Loucy (cell line): Measurements from ENCODE around the gene IL7R.

Experiments
- H2AFZ ChIP-seq: fragments of 200-600 bp; sonication (generic); 2 replicates; pipeline ENCODE4 v1.6.0; 2016; ENCODE audit warnings: antibody characterized with exemption, mild to moderate bottlenecking, low read length, moderate library complexity
- H3F3A ChIP-seq: fragments of 200-600 bp; 2 replicates; pipeline ENCODE4 v1.6.0; 2016; ENCODE audit warnings: antibody characterized with exemption, low read depth, mild to moderate bottlenecking
- H3K27me3 ChIP-seq: fragments of 200-600 bp; sonication (generic); 2 replicates; pipeline ENCODE4 v1.6.1; 2014; ENCODE audit warnings: low read length, mild to moderate bottlenecking; ENCODE audit not compliant: insufficient read depth, poor library complexity, severe bottlenecking
- H3K36me3 ChIP-seq: fragments of 200-600 bp; sonication (generic); 2 replicates; pipeline ENCODE4 v1.6.1; 2016; ENCODE audit warnings: low read length; ENCODE audit not compliant: insufficient read depth
- H3K4me1 ChIP-seq: fragments of 200-600 bp; sonication (generic); 2 replicates; pipeline ENCODE4 v1.5.1; 2014; ENCODE audit warnings: low read length, mild to moderate bottlenecking; ENCODE audit not compliant: insufficient read depth, poor library complexity, severe bottlenecking
- H3K4me2 ChIP-seq: fragments of 200-600 bp; sonication (generic); 2 replicates; pipeline ENCODE4 v1.6.0; 2014; ENCODE audit warnings: antibody characterized with exemption, low read length, low read depth, mild to moderate bottlenecking; ENCODE audit not compliant: poor library complexity, severe bottlenecking
- H3K4me3 ChIP-seq: fragments of 200-600 bp; sonication (generic); 2 replicates; pipeline ENCODE4 v1.5.1; 2014; ENCODE audit warnings: low read length, mild to moderate bottlenecking, mixed read lengths; ENCODE audit not compliant: poor library complexity, severe bottlenecking
- H3K79me2 ChIP-seq: fragments of 200-600 bp; sonication (generic); 2 replicates; pipeline ENCODE4 v1.6.1; 2014; ENCODE audit warnings: low read length; ENCODE audit not compliant: insufficient read depth
- H3K9ac ChIP-seq: fragments of 200-600 bp; sonication (generic); 2 replicates; pipeline ENCODE4 v1.6.0; 2014; ENCODE audit warnings: mild to moderate bottlenecking, low read depth, low read length, moderate library complexity; ENCODE audit not compliant: poor library complexity, severe bottlenecking
- H3K9me2 ChIP-seq: fragments of 200-600 bp; sonication (generic); replicated peaks from 2 replicates; pipeline ENCODE4 v1.6.1; 2016; ENCODE audit warnings: low read depth, low read length, mixed read lengths
- H3K9me3 ChIP-seq: fragments of 200-600 bp; sonication (generic); 2 replicates; pipeline ENCODE4 v1.6.1; 2014; ENCODE audit warnings: mild to moderate bottlenecking, antibody characterized with exemption, low read length, low read depth; ENCODE audit not compliant: insufficient read depth
- H4K20me1 ChIP-seq: fragments of 200-600 bp; sonication (generic); 2 replicates; pipeline ENCODE4 v1.6.0; 2014; ENCODE audit warnings: antibody characterized with exemption, low read length, mild to moderate bottlenecking; ENCODE audit not compliant: insufficient read depth, poor library complexity, severe bottlenecking
- EZH2phosphoT487 ChIP-seq: fragments of 200-600 bp; IDR thresholded peaks from 2 replicates; pipeline ENCODE4 v1.6.1; 2018; ENCODE audit warnings: antibody characterized with exemption, mild to moderate bottlenecking, moderate library complexity, borderline replicate concordance
- TF ChIP-seq, protein P1 (sequence below): fragments of 200-600 bp; sonication (generic); conservative IDR thresholded peaks from 2 replicates; pipeline ENCODE4 v1.5.1; 2014; ENCODE audit warnings: mild to moderate bottlenecking, antibody characterized with exemption, low read length

IL7R gene

DNA sequence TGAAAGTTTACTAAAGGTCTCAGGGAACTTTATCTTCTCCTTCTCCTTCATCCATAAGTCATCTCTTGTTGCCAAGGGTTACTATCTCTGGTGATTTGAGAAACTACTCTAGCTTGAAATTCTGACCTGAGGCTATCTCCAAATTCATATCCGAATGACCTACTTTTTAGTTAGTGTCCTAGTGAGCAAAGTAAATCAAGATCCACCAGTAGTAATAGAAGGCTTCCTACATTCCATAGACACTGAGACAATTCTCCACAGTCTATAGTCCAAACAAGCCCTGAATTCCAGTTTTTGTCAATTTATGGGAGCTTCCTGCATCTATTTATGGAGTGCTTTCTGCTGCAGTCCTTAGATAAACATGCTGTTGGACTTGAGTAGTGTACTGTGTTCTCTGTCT, 5.0 kb downstream of the IL7R start:
- peaks cover 22% of the 10 kb centered on the region for H3K4me1 ChIP-seq
- H3K36me3 ChIP-seq, result no peaks in the 10 kb centered on the region
- H3K9me2 ChIP-seq, result no peaks in the 10 kb centered on the region
- H3F3A ChIP-seq, result no peaks in the 10 kb centered on the region
- H3K79me2 ChIP-seq, result no peaks in the 10 kb centered on the region
- no peak overlapping the region for H3K9ac ChIP-seq
- no peaks in the 10 kb centered on the region for H4K20me1 ChIP-seq
- no peak overlapping the region for H2AFZ ChIP-seq
- H3K4me3 ChIP-seq, result no peak overlapping the region
- no peaks in the 10 kb centered on the region for H3K27me3 ChIP-seq
- TF ChIP-seq EZH2phosphoT487, result no peak
- TF ChIP-seq, protein P1, sequence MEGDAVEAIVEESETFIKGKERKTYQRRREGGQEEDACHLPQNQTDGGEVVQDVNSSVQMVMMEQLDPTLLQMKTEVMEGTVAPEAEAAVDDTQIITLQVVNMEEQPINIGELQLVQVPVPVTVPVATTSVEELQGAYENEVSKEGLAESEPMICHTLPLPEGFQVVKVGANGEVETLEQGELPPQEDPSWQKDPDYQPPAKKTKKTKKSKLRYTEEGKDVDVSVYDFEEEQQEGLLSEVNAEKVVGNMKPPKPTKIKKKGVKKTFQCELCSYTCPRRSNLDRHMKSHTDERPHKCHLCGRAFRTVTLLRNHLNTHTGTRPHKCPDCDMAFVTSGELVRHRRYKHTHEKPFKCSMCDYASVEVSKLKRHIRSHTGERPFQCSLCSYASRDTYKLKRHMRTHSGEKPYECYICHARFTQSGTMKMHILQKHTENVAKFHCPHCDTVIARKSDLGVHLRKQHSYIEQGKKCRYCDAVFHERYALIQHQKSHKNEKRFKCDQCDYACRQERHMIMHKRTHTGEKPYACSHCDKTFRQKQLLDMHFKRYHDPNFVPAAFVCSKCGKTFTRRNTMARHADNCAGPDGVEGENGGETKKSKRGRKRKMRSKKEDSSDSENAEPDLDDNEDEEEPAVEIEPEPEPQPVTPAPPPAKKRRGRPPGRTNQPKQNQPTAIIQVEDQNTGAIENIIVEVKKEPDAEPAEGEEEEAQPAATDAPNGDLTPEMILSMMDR, result no peak
- H3K4me2 ChIP-seq, result no peak overlapping the region
- H3K9me3 ChIP-seq, result peaks cover 2% of the 10 kb centered on the region; the same call in 1 of the 2 replicates

DNA sequence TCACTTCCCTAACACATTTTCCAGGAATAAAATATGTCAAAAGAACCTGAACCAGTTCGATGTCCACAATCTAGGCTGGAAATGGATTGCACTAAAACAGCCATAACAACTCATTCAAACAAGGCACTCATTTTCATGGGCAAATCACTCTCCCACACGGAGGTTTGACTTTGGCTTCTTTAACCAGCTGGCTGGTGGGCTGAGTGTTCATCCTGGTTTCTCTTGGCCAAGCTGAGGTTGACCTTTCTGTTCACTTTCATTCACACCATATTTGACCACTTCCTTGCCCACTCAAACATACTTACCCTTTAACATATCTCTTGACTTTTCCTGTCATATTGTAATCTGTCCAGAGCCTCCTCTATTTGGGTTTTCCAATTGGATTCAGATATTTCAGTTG, 5.4 kb downstream of the IL7R start:
- H3K9ac ChIP-seq, result no peak overlapping the region
- peaks cover 2% of the 10 kb centered on the region; the same call in 1 of the 2 replicates for H3K9me3 ChIP-seq
- no peaks in the 10 kb centered on the region for H4K20me1 ChIP-seq
- H3K4me2 ChIP-seq, result no peak overlapping the region
- H3F3A ChIP-seq, result no peaks in the 10 kb centered on the region
- H3K4me3 ChIP-seq, result no peak overlapping the region
- no peak overlapping the region for H2AFZ ChIP-seq
- no peaks in the 10 kb centered on the region for H3K36me3 ChIP-seq
- H3K27me3 ChIP-seq, result no peaks in the 10 kb centered on the region
- no peaks in the 10 kb centered on the region for H3K79me2 ChIP-seq
- TF ChIP-seq, protein P1, result no peak
- TF ChIP-seq EZH2phosphoT487, result no peak
- peaks cover 18% of the 10 kb centered on the region for H3K4me1 ChIP-seq
- no peaks in the 10 kb centered on the region for H3K9me2 ChIP-seq

GRCh38 chr5:35863159-35863558, 6.5 kb downstream of the IL7R start:
- no peak overlapping the region for H3K4me2 ChIP-seq
- H3F3A ChIP-seq, result no peaks in the 10 kb centered on the region
- no peaks in the 10 kb centered on the region for H3K9me2 ChIP-seq
- no peaks in the 10 kb centered on the region for H3K27me3 ChIP-seq
- no peaks in the 10 kb centered on the region for H3K79me2 ChIP-seq
- H3K4me3 ChIP-seq, result no peak overlapping the region
- peaks cover 2% of the 10 kb centered on the region; the same call in 1 of the 2 replicates for H3K9me3 ChIP-seq
- no peak overlapping the region for H3K9ac ChIP-seq
- TF ChIP-seq, protein P1, result no peak
- TF ChIP-seq EZH2phosphoT487, result no peak
- no peak overlapping the region for H2AFZ ChIP-seq
- H3K4me1 ChIP-seq, result peaks cover 7% of the 10 kb centered on the region
- no peaks in the 10 kb centered on the region for H4K20me1 ChIP-seq
- no peaks in the 10 kb centered on the region for H3K36me3 ChIP-seq
